DOHH2 (cell line): Measurements from ENCODE around the gene TRMT13.

ENCODE experiments used
- EZH2phosphoT487 ChIP-seq: fragments of 200-600 bp; sonication (generic); IDR thresholded peaks from 2 replicates; pipeline ENCODE4 v1.6.1; 2017; ENCODE audit warnings: borderline replicate concordance, mild to moderate bottlenecking, antibody characterized with exemption, low read length, moderate library complexity, mixed read lengths
- TF ChIP-seq, protein P1 (sequence below): fragments of 200-600 bp; sonication (generic); IDR thresholded peaks from one replicate; pipeline ENCODE4 v1.5.1; 2014; ENCODE audit warnings: antibody characterized with exemption, mild to moderate bottlenecking, low read depth, low read length; ENCODE audit not compliant: poor library complexity, severe bottlenecking

DNA sequence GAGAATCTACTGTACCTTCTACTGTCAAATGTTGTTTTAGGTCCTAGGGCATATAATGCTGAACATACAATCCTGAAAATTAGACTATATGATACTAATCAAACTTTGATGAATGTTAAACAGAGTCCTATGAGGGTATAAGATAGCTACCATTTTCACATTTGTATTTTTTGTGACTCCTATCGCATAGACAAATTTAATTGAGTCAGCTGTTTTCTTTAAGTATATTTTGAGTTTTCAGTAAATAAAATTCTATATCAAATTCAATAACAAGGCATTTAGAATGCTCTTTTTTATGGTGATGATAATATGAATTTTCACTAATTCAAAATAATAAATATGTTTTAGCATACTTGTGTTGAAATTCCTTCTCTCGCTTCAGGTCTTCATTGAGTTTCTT lies 35.1 kb downstream of the TRMT13 start:
- TF ChIP-seq, protein P1, sequence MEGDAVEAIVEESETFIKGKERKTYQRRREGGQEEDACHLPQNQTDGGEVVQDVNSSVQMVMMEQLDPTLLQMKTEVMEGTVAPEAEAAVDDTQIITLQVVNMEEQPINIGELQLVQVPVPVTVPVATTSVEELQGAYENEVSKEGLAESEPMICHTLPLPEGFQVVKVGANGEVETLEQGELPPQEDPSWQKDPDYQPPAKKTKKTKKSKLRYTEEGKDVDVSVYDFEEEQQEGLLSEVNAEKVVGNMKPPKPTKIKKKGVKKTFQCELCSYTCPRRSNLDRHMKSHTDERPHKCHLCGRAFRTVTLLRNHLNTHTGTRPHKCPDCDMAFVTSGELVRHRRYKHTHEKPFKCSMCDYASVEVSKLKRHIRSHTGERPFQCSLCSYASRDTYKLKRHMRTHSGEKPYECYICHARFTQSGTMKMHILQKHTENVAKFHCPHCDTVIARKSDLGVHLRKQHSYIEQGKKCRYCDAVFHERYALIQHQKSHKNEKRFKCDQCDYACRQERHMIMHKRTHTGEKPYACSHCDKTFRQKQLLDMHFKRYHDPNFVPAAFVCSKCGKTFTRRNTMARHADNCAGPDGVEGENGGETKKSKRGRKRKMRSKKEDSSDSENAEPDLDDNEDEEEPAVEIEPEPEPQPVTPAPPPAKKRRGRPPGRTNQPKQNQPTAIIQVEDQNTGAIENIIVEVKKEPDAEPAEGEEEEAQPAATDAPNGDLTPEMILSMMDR = no peak
- TF ChIP-seq EZH2phosphoT487 = no peak
